MM.1S (cell line): ENCODE results near the gene KCTD7.
"Not testable (repeated sequence)": the region's sequence is repeated elsewhere in the genome, so short reads cannot be mapped to it uniquely, and the experiment has no call there.

ENCODE experiments used
- DNase-seq: peaks from one replicate; pipeline ENCODE4 v3.0.0-alpha.2; 2015
- H2AFZ ChIP-seq: fragments of 300-600 bp; sonication (generic); 2 replicates; pipeline ENCODE4 v1.6.0; 2016; ENCODE audit warnings: antibody characterized with exemption, low read length
- H3F3A ChIP-seq: fragments of 300-600 bp; sonication (generic); 2 replicates; pipeline ENCODE4 v1.6.1; 2016; ENCODE audit warnings: mild to moderate bottlenecking, antibody characterized with exemption, low read length, moderate library complexity, mixed read lengths; ENCODE audit not compliant: insufficient read depth
- H3K27ac ChIP-seq: fragments of 300-600 bp; sonication (generic); 2 replicates; pipeline ENCODE4 v1.5.1; 2016; ENCODE audit warnings: mild to moderate bottlenecking, low read length
- H3K27me3 ChIP-seq: fragments of 300-600 bp; sonication (generic); replicated peaks from 2 replicates; pipeline ENCODE4 v1.6.0; 2016; ENCODE audit warnings: low read length; ENCODE audit not compliant: insufficient read depth
- H3K36me3 ChIP-seq: fragments of 300-600 bp; sonication (generic); replicated peaks from 2 replicates; pipeline ENCODE4 v1.6.1; 2016; ENCODE audit warnings: mild to moderate bottlenecking, low read length, mixed read lengths; ENCODE audit not compliant: insufficient read depth
- H3K4me1 ChIP-seq: fragments of 300-600 bp; sonication (generic); 2 replicates; pipeline ENCODE4 v1.6.1; 2016; ENCODE audit warnings: low read length, mixed read lengths
- H3K4me2 ChIP-seq: fragments of 300-600 bp; sonication (generic); 2 replicates; pipeline ENCODE4 v1.6.0; 2016; ENCODE audit warnings: low read depth, low read length
- H3K4me3 ChIP-seq: fragments of 300-600 bp; sonication (generic); 2 replicates; pipeline ENCODE4 v1.5.1; 2016; ENCODE audit warnings: low read length, mixed read lengths
- H3K79me2 ChIP-seq: fragments of 300-600 bp; sonication (generic); 2 replicates; pipeline ENCODE4 v1.6.1; 2016; ENCODE audit warnings: mixed run types, low read length, mixed read lengths
- H3K9ac ChIP-seq: fragments of 300-600 bp; sonication (generic); 2 replicates; pipeline ENCODE4 v1.6.1; 2016; ENCODE audit warnings: low read length, mixed read lengths
- H3K9me2 ChIP-seq: fragments of 300-600 bp; sonication (generic); replicated peaks from 2 replicates; pipeline ENCODE4 v1.6.1; 2016; ENCODE audit warnings: mild to moderate bottlenecking, low read length, mixed read lengths; ENCODE audit not compliant: insufficient read depth
- H3K9me3 ChIP-seq: fragments of 300-600 bp; sonication (generic); replicated peaks from 2 replicates; pipeline ENCODE4 v1.6.1; 2016; ENCODE audit warnings: mild to moderate bottlenecking, low read length, mixed read lengths; ENCODE audit not compliant: insufficient read depth
- H4K20me1 ChIP-seq: fragments of 300-600 bp; sonication (generic); 2 replicates; pipeline ENCODE4 v1.6.1; 2016; ENCODE audit warnings: mild to moderate bottlenecking, low read length, moderate library complexity, mixed read lengths; ENCODE audit not compliant: insufficient read depth
- CTCF ChIP-seq: fragments of 300-600 bp; sonication (generic); IDR thresholded peaks from 2 replicates; pipeline ENCODE4 v1.5.1; 2016; ENCODE audit warnings: antibody characterized with exemption, low read length, mixed read lengths
- EZH2 ChIP-seq: fragments of 300-600 bp; sonication (generic); optimal IDR thresholded peaks from 2 replicates; pipeline ENCODE3; 2017; ENCODE audit warnings: low read depth, mild to moderate bottlenecking, antibody characterized with exemption, low read length, mixed read lengths
- EZH2phosphoT487 ChIP-seq: fragments of 300-600 bp; sonication (generic); IDR thresholded peaks from 2 replicates; pipeline ENCODE4 v1.6.1; 2018; ENCODE audit warnings: antibody characterized with exemption, low read length

Gene KCTD7

GRCh38 chr7:66602159-66602558 is 26.5 kb upstream of the KCTD7 start:
- Histone ChIP-seq H3K9me3 (no peaks in the 10 kb centered on the region), H3K9ac (no peak overlapping the region), H3K36me3 (no peaks in the 10 kb centered on the region), H3K27me3 (no peaks in the 10 kb centered on the region), H3K4me1 (no peaks in the 10 kb centered on the region), H3K79me2 (no peaks in the 10 kb centered on the region), H3K4me3 (no peak overlapping the region), H3K27ac (no peak overlapping the region), H3K4me2 (no peak overlapping the region), H2AFZ (no peak overlapping the region), H4K20me1 (no peaks in the 10 kb centered on the region), H3K9me2 (no peaks in the 10 kb centered on the region), H3F3A (no peaks in the 10 kb centered on the region)
- DNase-seq = no peak
- TF ChIP-seq EZH2 = no peak
- no peak for TF ChIP-seq EZH2phosphoT487
- TF ChIP-seq CTCF = no peak

- no peaks in the 10 kb centered on the region for H3F3A ChIP-seq
- H3K9ac ChIP-seq = no peak overlapping the region
- H3K79me2 ChIP-seq = no peaks in the 10 kb centered on the region
- TF ChIP-seq EZH2phosphoT487 = no peak
- no peak for TF ChIP-seq EZH2
- no peak for TF ChIP-seq CTCF
- no peaks in the 10 kb centered on the region for H3K27me3 ChIP-seq
- no peaks in the 10 kb centered on the region for H3K4me1 ChIP-seq
- DNase-seq = no peak
- H3K4me3 ChIP-seq = no peak overlapping the region
- no peaks in the 10 kb centered on the region for H3K9me2 ChIP-seq
- no peaks in the 10 kb centered on the region for H3K36me3 ChIP-seq
- no peaks in the 10 kb centered on the region for H3K9me3 ChIP-seq
- no peak overlapping the region for H2AFZ ChIP-seq
- no peak overlapping the region for H3K27ac ChIP-seq
- no peak overlapping the region for H3K4me2 ChIP-seq
- H4K20me1 ChIP-seq = no peaks in the 10 kb centered on the region
These were observed 24.5 kb upstream of the KCTD7 start for GRCh38 chr7:66604198-66604597.

GRCh38 chr7:66606540-66607291 is 22.0 kb upstream of the KCTD7 start:
- H3K4me1 ChIP-seq, H3F3A ChIP-seq, H3K36me3 ChIP-seq, H3K4me3 ChIP-seq, H3K4me2 ChIP-seq, H3K9me3 ChIP-seq, H3K27ac ChIP-seq, H4K20me1 ChIP-seq, H3K9ac ChIP-seq, H2AFZ ChIP-seq, H3K79me2 ChIP-seq, DNase-seq, H3K27me3 ChIP-seq, H3K9me2 ChIP-seq: not testable (repeated sequence)

- Histone ChIP-seq H3F3A (no peaks in the 10 kb centered on the region), H3K4me1 (no peaks in the 10 kb centered on the region), H3K27me3 (no peaks in the 10 kb centered on the region), H3K4me3 (no peak overlapping the region), H2AFZ (no peak overlapping the region), H3K9me3 (no peaks in the 10 kb centered on the region), H4K20me1 (no peaks in the 10 kb centered on the region), H3K27ac (no peak overlapping the region), H3K79me2 (no peaks in the 10 kb centered on the region), H3K9me2 (no peaks in the 10 kb centered on the region), H3K36me3 (no peaks in the 10 kb centered on the region), H3K4me2 (no peak overlapping the region), H3K9ac (no peak overlapping the region)
- no peak for DNase-seq
- TF ChIP-seq EZH2 (no peak), EZH2phosphoT487 (no peak), CTCF (no peak)
These were observed 19.5 kb upstream of the KCTD7 start for GRCh38 chr7:66609176-66609575.

- not testable (repeated sequence) for DNase-seq, H3K4me3 ChIP-seq, H3F3A ChIP-seq, H2AFZ ChIP-seq, H3K9ac ChIP-seq, H3K27me3 ChIP-seq, H3K27ac ChIP-seq, H3K9me2 ChIP-seq, H3K4me2 ChIP-seq, H3K79me2 ChIP-seq, H3K36me3 ChIP-seq, H3K9me3 ChIP-seq, H3K4me1 ChIP-seq, H4K20me1 ChIP-seq
These were observed 14.1 kb upstream of the KCTD7 start for GRCh38 chr7:66614596-66614995.
